CD14-positive monocyte (primary cell): ENCODE results near the gene SEC24C. TPM values are rescaled to one million over a fixed set of nuclear protein-coding genes. Genes with fewer than 3 reads are reported as not detected.
"Not testable (repeated sequence)": the region's sequence is repeated elsewhere in the genome, so short reads cannot be mapped to it uniquely, and the experiment has no call there.

Experiments
- DNase-seq, 3 donors: peaks; one replicate each; pipeline ENCODE4 v3.0.0-alpha.2; 2011 to 2022
- H2AFZ ChIP-seq: 2 replicates; pipeline ENCODE4 v1.6.0; 2012; ENCODE audit warnings: mild to moderate bottlenecking, low read depth, low read length, inconsistent platforms; ENCODE audit not compliant: insufficient read depth, poor library complexity, severe bottlenecking
- H3K27ac ChIP-seq, 2 donors: 1 replicate in 1 of 2; 2 replicates in 1 of 2; pipeline ENCODE4 v1.5.1; 2012 to 2013; ENCODE audit warnings: low read length in 2 of 2, control low read depth in 1 of 2, inconsistent platforms in 1 of 2, low read depth in 1 of 2, mild to moderate bottlenecking in 1 of 2
- H3K27me3 ChIP-seq, 2 donors: one replicate each; pipeline versions ENCODE4 v1.6.0 to v1.6.1; 2011 to 2013; ENCODE audit warnings: low read length in 2 of 2; ENCODE audit not compliant: control insufficient read depth in 2 of 2, insufficient read depth in 2 of 2
- H3K36me3 ChIP-seq, 2 donors: replicated peaks in 1 of 2; 1 replicate in 1 of 2; 2 replicates in 1 of 2; pipeline versions ENCODE4 v1.5.1 to v1.6.1; 2012 to 2013; ENCODE audit warnings: low read length in 2 of 2, control low read depth in 1 of 2, inconsistent platforms in 1 of 2, mild to moderate bottlenecking in 1 of 2; ENCODE audit not compliant: insufficient read depth in 2 of 2, control insufficient read depth in 1 of 2
- H3K4me1 ChIP-seq, 2 donors: 1 replicate in 1 of 2; 2 replicates in 1 of 2; pipeline versions ENCODE4 v1.5.1 to v1.6.1; 2012 to 2013; ENCODE audit warnings: low read length in 2 of 2, control low read depth in 1 of 2, inconsistent platforms in 1 of 2, mild to moderate bottlenecking in 1 of 2, moderate library complexity in 1 of 2; ENCODE audit not compliant: insufficient read depth in 2 of 2, control insufficient read depth in 1 of 2
- H3K4me2 ChIP-seq: replicated peaks from 2 replicates; pipeline ENCODE3; 2012; ENCODE audit warnings: low read length, moderate library complexity, mild to moderate bottlenecking; ENCODE audit not compliant: poor library complexity, severe bottlenecking; ENCODE audit errors: extremely low read depth
- H3K4me3 ChIP-seq, 3 experiments: fragments of 200-600 bp in 1 of 3; sonication (generic) in 1 of 3; replicated peaks in 1 of 3; 1 replicate in 2 of 3; 2 replicates in 1 of 3; pipeline ENCODE4 v1.5.1; 2011 to 2013; ENCODE audit warnings: low read length in 3 of 3, mild to moderate bottlenecking in 3 of 3, control low read depth in 2 of 3, low read depth in 2 of 3, inconsistent platforms in 1 of 3, moderate library complexity in 1 of 3
- H3K79me2 ChIP-seq: 2 replicates; pipeline ENCODE4 v1.6.0; 2012; ENCODE audit warnings: mild to moderate bottlenecking, control low read depth, inconsistent platforms, low read length, moderate library complexity; ENCODE audit not compliant: insufficient read depth
- H3K9ac ChIP-seq: 2 replicates; pipeline ENCODE4 v1.6.0; 2017; ENCODE audit warnings: low read length, mild to moderate bottlenecking; ENCODE audit not compliant: insufficient read depth, poor library complexity, severe bottlenecking
- H3K9me3 ChIP-seq, 2 donors: replicated peaks in 1 of 2; 1 replicate in 1 of 2; 2 replicates in 1 of 2; pipeline versions ENCODE4 v1.5.1 to v1.6.1; 2012 to 2013; ENCODE audit warnings: low read length in 2 of 2, control low read depth in 1 of 2; ENCODE audit not compliant: control insufficient read depth in 1 of 2, insufficient read depth in 1 of 2
- H4K20me1 ChIP-seq: 2 replicates; pipeline ENCODE4 v1.6.0; 2012; ENCODE audit warnings: mild to moderate bottlenecking, low read length, control low read depth, moderate library complexity; ENCODE audit not compliant: insufficient read depth
- H3K27ac Mint-ChIP-seq, 7 donors: one replicate each; pipeline ENCODE4 v1.8.0; 2020; ENCODE audit warnings: mild to moderate bottlenecking in 7 of 7, mixed read lengths in 7 of 7, moderate library complexity in 6 of 7, inconsistent platforms in 2 of 7
- H3K27me3 Mint-ChIP-seq, 3 donors: one replicate each; pipeline ENCODE4 v1.8.0; 2021 to 2022; ENCODE audit warnings: low read depth in 3 of 3, mild to moderate bottlenecking in 3 of 3, mixed read lengths in 3 of 3, moderate library complexity in 3 of 3, inconsistent platforms in 1 of 3
- H3K36me3 Mint-ChIP-seq, 2 donors: one replicate each; pipeline ENCODE4 v1.8.0; 2020; ENCODE audit warnings: mixed read lengths in 2 of 2, inconsistent platforms in 1 of 2, mild to moderate bottlenecking in 1 of 2
- H3K4me1 Mint-ChIP-seq: one replicate; pipeline ENCODE4 v1.8.0; 2020; ENCODE audit warnings: mild to moderate bottlenecking, mixed read lengths
- H3K4me3 Mint-ChIP-seq, 2 donors: one replicate each; pipeline ENCODE4 v1.8.0; 2020; ENCODE audit warnings: mild to moderate bottlenecking in 2 of 2, mixed read lengths in 2 of 2, moderate library complexity in 1 of 2
- H3K9me3 Mint-ChIP-seq, 7 donors: one replicate each; pipeline ENCODE4 v1.8.0; 2020 to 2022; ENCODE audit warnings: mixed read lengths in 7 of 7, mild to moderate bottlenecking in 6 of 7, moderate library complexity in 6 of 7, inconsistent platforms in 2 of 7
- CTCF ChIP-seq: fragments of 200-600 bp; IDR thresholded peaks from one replicate; pipeline ENCODE4 v1.8.0; 2022; ENCODE audit warnings: antibody characterized with exemption, mild to moderate bottlenecking
- WGBS: methylation state at CpG from one replicate; pipeline ENCODE4 v1.1.5; 2013; ENCODE audit warnings: missing lambda C conversion rate; ENCODE audit not compliant: insufficient coverage; 5-methylcytosine and 5-hydroxymethylcytosine counted together
- intact Hi-C, 2 donors: fragments of 100-400 bp; cut with micrococcal nuclease; formaldehyde crosslinking; loops; one replicate each; pipeline versions ENCODE4 v1.15.0 to v1.15.1; 2023
- polyA plus RNA-seq, 3 donors: library from polyadenylated mRNA; depleted of rRNA in 1 of 3; unstranded in 2 of 3; stranded (reverse) in 1 of 3; fragments of 300-500 nt in 2 of 3; fragments of >200 nt in 1 of 3; fragmentation: Illumina TruSeq in 2 of 3; gene quantifications; 1 replicate in 2 of 3; 2 replicates in 1 of 3; pipeline ENCODE4 v1.2.3, GENCODE V29; 2012 to 2021

Gene SEC24C
- polyA plus RNA-seq, 3 donors, result 25.7 to 65.8 (median 44.8) TPM

GRCh38 chr10:73793456-73793855 is 49.3 kb downstream of the SEC24C start:
- no peak overlapping the region for H3K4me3 Mint-ChIP-seq
- no peak for TF ChIP-seq CTCF
- peaks cover 0 to 2% (median 0%) of the 10 kb centered on the region in 7 donors for H3K9me3 Mint-ChIP-seq
- Histone ChIP-seq H3K27ac (no peak overlapping the region), H3K27me3 (no peaks in the 10 kb centered on the region), H3K4me1 (no peaks in the 10 kb centered on the region), H3K4me3 (no peak overlapping the region), H4K20me1 (peaks cover 36% of the 10 kb centered on the region), H3K79me2 (peaks cover 6% of the 10 kb centered on the region), H3K36me3 (peaks cover 93 to 100% of the 10 kb centered on the region in 2 donors), H3K9me3 (no peaks in the 10 kb centered on the region), H3K9ac (no peak overlapping the region), H2AFZ (no peak overlapping the region), H3K4me2 (no peak overlapping the region)
- no peak for DNase-seq
- peak overlapping the region in 1 of 7 donors; percentile 72 for H3K27ac Mint-ChIP-seq
- intact Hi-C loops, result no loop called here
- no peaks in the 10 kb centered on the region for H3K4me1 Mint-ChIP-seq
- H3K36me3 Mint-ChIP-seq, result peaks cover 90 to 99% of the 10 kb centered on the region in 2 donors
- 98% methylated on average over 5 of the region's 5 CpGs for WGBS
- peaks cover 0 to 1% (median 0%) of the 10 kb centered on the region in 3 donors for H3K27me3 Mint-ChIP-seq

GRCh38 chr10:73795491-73795890 is 51.3 kb downstream of the SEC24C start:
- Mint-ChIP-seq H3K36me3 (peaks cover 86 to 100% of the 10 kb centered on the region in 2 donors), H3K27ac (peak overlapping the region in 1 of 7 donors; percentile 54)
- H3K4me3 Mint-ChIP-seq, intact Hi-C loops, H3K4me1 Mint-ChIP-seq, H3K4me2 ChIP-seq, H3K9me3 ChIP-seq, H2AFZ ChIP-seq, DNase-seq, H3K27me3 Mint-ChIP-seq, H3K9ac ChIP-seq, H3K27ac ChIP-seq, H3K9me3 Mint-ChIP-seq, H3K27me3 ChIP-seq, H3K4me1 ChIP-seq, H3K79me2 ChIP-seq, H3K4me3 ChIP-seq: not testable (repeated sequence)
- Histone ChIP-seq H3K36me3 (peaks cover 91 to 100% of the 10 kb centered on the region in 2 donors), H4K20me1 (peaks cover 39% of the 10 kb centered on the region)
- 97% methylated on average over 6 of the region's 10 CpGs for WGBS

GRCh38 chr10:73796035-73796434 is 51.9 kb downstream of the SEC24C start:
- H3K36me3 Mint-ChIP-seq, result peaks cover 83 to 100% of the 10 kb centered on the region in 2 donors
- H3K27ac Mint-ChIP-seq, H3K27me3 ChIP-seq, H3K27me3 Mint-ChIP-seq, H3K4me1 Mint-ChIP-seq, H3K9me3 ChIP-seq, H3K4me2 ChIP-seq, H3K4me3 Mint-ChIP-seq, H3K4me3 ChIP-seq, H2AFZ ChIP-seq, H3K9me3 Mint-ChIP-seq, H3K79me2 ChIP-seq, intact Hi-C loops, DNase-seq, H3K4me1 ChIP-seq, H3K27ac ChIP-seq, H3K9ac ChIP-seq: not testable (repeated sequence)
- 100% methylated on average over 1 of the region's 8 CpGs for whole genome bisulfite sequencing
- H3K36me3 ChIP-seq, result peaks cover 91 to 100% of the 10 kb centered on the region in 2 donors
- peaks cover 44% of the 10 kb centered on the region for H4K20me1 ChIP-seq
